ENCODE results near the gene GART.

Gene GART

DNA sequence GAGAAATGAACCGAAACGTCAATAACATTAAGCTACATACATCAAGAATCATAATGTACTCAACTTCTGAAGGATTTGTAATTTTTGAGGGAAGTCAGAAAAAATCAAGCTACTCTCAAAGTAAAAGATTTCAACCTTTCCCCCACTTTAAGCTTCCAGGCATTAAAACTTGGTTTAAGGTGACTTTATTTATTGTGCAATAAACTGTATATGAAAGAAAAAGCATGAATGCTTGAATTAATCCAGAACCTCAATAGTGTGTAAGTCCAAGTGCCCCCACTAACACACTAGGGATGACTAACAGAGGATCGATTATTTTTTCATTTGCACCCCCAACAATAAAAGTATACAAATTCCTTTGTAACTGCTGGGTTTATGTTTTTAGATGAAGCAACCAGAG lies 10.9 kb downstream of the GART start:
- Histone ChIP-seq H3K4me1 (ENCODE audit: insufficient read depth, low read length, severe bottlenecking) (no peaks in the 10 kb centered on the region), H3F3A (ENCODE audit: insufficient read depth, low read length) (peaks cover 3% of the 10 kb centered on the region), H3K36me3 (ENCODE audit: insufficient read depth, low read length) (peaks cover 99% of the 10 kb centered on the region), H4K20me1 (ENCODE audit: insufficient read depth, low read length) (no peaks in the 10 kb centered on the region), H3K27ac (ENCODE audit: low read depth, low read length, poor library complexity, severe bottlenecking) (no peak overlapping the region), H3K9me3 (ENCODE audit: low read length) (no peaks in the 10 kb centered on the region), H3K27me3 (ENCODE audit: insufficient read depth, low read length) (no peaks in the 10 kb centered on the region), H3K79me2 (ENCODE audit: insufficient read depth, low read length) (no peaks in the 10 kb centered on the region; the same call in 1 of the 2 replicates), H3K4me3 (ENCODE audit: low read depth, low read length, poor library complexity, severe bottlenecking) (no peak overlapping the region), H3K9ac (ENCODE audit: low read length) (no peak overlapping the region), H2AFZ (ENCODE audit: low read length) (no peak overlapping the region), H3K4me2 (ENCODE audit: low read length) (no peak overlapping the region), H3K9me2 (ENCODE audit: low read depth, low read length) (no peaks in the 10 kb centered on the region)
- TF ChIP-seq CTCF (IDR thresholded peaks at IDR 0.05; ENCODE audit: low read length) (no peak), EZH2 (IDR thresholded peaks at IDR 0.05; ENCODE audit: borderline replicate concordance, low read length) (no peak)

- H3K36me3 ChIP-seq (ENCODE audit: insufficient read depth, low read length): peaks cover 92% of the 10 kb centered on the region
Observed at GRCh38 chr21:33522953-33523349, 19.0 kb downstream of the GART start.

DNA sequence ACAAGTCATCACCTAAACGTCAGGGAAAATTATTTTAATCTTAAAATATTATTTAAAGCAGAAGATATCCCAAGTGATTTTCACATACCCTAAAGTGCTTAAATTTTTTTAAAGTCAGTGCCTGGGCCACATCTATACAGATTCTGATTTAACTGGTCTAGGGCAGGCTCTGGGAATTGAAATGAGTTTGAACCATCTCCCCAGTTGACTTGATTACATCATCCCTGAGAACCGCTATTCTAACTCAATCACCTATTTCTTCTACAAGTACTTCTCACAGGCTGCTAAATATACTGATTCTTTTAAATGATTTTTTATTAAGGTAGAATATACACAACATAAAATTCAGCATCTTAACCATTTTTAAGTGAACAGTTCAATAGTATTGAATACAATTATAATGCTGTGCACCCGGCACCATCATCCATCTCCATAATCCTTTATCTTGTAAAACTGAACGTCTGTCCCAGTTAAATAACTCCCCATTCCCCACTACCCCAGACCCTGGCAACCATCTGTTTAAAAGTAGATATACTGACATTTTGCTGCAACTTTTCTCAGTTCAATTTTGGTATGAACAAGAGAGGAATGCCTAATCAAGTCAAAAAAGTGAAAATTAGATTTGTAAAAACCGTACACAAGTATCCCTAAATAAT lies 19.5 kb downstream of the GART start:
- H3K79me2 ChIP-seq (ENCODE audit: insufficient read depth, low read length): no peaks in the 10 kb centered on the region
- no peak overlapping the region for H3K4me3 ChIP-seq (ENCODE audit: low read depth, low read length, poor library complexity, severe bottlenecking)
- no peak overlapping the region for H3K27ac ChIP-seq (ENCODE audit: low read depth, low read length, poor library complexity, severe bottlenecking)
- peaks cover 92% of the 10 kb centered on the region for H3K36me3 ChIP-seq (ENCODE audit: insufficient read depth, low read length)
- no peaks in the 10 kb centered on the region for H4K20me1 ChIP-seq (ENCODE audit: insufficient read depth, low read length)
- H3K9ac ChIP-seq (ENCODE audit: low read length): no peak overlapping the region
- H3K9me2 ChIP-seq (ENCODE audit: low read depth, low read length): no peaks in the 10 kb centered on the region
- no peaks in the 10 kb centered on the region for H3F3A ChIP-seq (ENCODE audit: insufficient read depth, low read length)
- no peak overlapping the region for H2AFZ ChIP-seq (ENCODE audit: low read length)
- no peaks in the 10 kb centered on the region for H3K4me1 ChIP-seq (ENCODE audit: insufficient read depth, low read length, severe bottlenecking)
- no peak for TF ChIP-seq EZH2 (IDR thresholded peaks at IDR 0.05; ENCODE audit: borderline replicate concordance, low read length)
- TF ChIP-seq CTCF (IDR thresholded peaks at IDR 0.05; ENCODE audit: low read length): no peak
- no peak overlapping the region for H3K4me2 ChIP-seq (ENCODE audit: low read length)
- H3K9me3 ChIP-seq (ENCODE audit: low read length): no peaks in the 10 kb centered on the region
- H3K27me3 ChIP-seq (ENCODE audit: insufficient read depth, low read length): no peaks in the 10 kb centered on the region

More at GRCh38 chr21:33522953-33523349, 19.0 kb downstream of the GART start:
- no peaks in the 10 kb centered on the region for H3K4me1 ChIP-seq (ENCODE audit: insufficient read depth, low read length, severe bottlenecking)
- H3K9me3 ChIP-seq (ENCODE audit: low read length): no peaks in the 10 kb centered on the region
- TF ChIP-seq EZH2 (IDR thresholded peaks at IDR 0.05; ENCODE audit: borderline replicate concordance, low read length) (no peak), CTCF (IDR thresholded peaks at IDR 0.05; ENCODE audit: low read length) (no peak)
- no peak overlapping the region for H3K4me2 ChIP-seq (ENCODE audit: low read length)
- no peak overlapping the region for H3K9ac ChIP-seq (ENCODE audit: low read length)
- H4K20me1 ChIP-seq (ENCODE audit: insufficient read depth, low read length): no peaks in the 10 kb centered on the region
- no peak overlapping the region for H3K4me3 ChIP-seq (ENCODE audit: low read depth, low read length, poor library complexity, severe bottlenecking)
- H3K79me2 ChIP-seq (ENCODE audit: insufficient read depth, low read length): no peaks in the 10 kb centered on the region
- H2AFZ ChIP-seq (ENCODE audit: low read length): no peak overlapping the region
- no peaks in the 10 kb centered on the region for H3K9me2 ChIP-seq (ENCODE audit: low read depth, low read length)
- H3K27ac ChIP-seq (ENCODE audit: low read depth, low read length, poor library complexity, severe bottlenecking): no peak overlapping the region
- H3F3A ChIP-seq (ENCODE audit: insufficient read depth, low read length): no peaks in the 10 kb centered on the region
- no peaks in the 10 kb centered on the region for H3K27me3 ChIP-seq (ENCODE audit: insufficient read depth, low read length)
